ENCODE measurements around the gene ZBTB46. TPM values are rescaled to one million over a fixed set of nuclear protein-coding genes. Genes with fewer than 3 reads are reported as not detected.

ZBTB46 gene
- total RNA-seq, 4 donors from 2014 or later: 11.5 to 20.4 (median 12.6) TPM

GRCh38 chr20:63834491-63834880, 3.4 kb upstream of the ZBTB46 start:
- Histone ChIP-seq H3K9me3 (no peaks in the 10 kb centered on the region), H3K27me3 (no peaks in the 10 kb centered on the region), H3K4me1 (peaks cover 0 to 50% (median 24%) of the 10 kb centered on the region in 4 donors), H3K36me3 (no peaks in the 10 kb centered on the region), H3K27ac (peak overlapping the region; percentile 55 to 90 (median 71)), H3K4me3 (no peak overlapping the region)
- 84 to 89% methylated on average over 9 of the region's 9 CpGs for WGBS, 2 donors
- TF ChIP-seq EP300 (IDR thresholded peaks at IDR 0.05) (no peak), POLR2A (IDR thresholded peaks at IDR 0.05) (no peak), CTCF (IDR thresholded peaks at IDR 0.05) (no peak)
- DNase-seq (ENCODE audit: low spot score in 2 of 2): no peak

- H3K4me1 ChIP-seq: peaks cover 0 to 55% (median 27%) of the 10 kb centered on the region in 4 donors
- no peaks in the 10 kb centered on the region for H3K9me3 ChIP-seq
- no peak for DNase-seq (ENCODE audit: low spot score in 2 of 2)
- H3K36me3 ChIP-seq: no peaks in the 10 kb centered on the region
- TF ChIP-seq POLR2A (IDR thresholded peaks at IDR 0.05) (no peak), CTCF (IDR thresholded peaks at IDR 0.05) (no peak), EP300 (IDR thresholded peaks at IDR 0.05) (no peak)
- peak overlapping the region; percentile 55 to 90 (median 71) for H3K27ac ChIP-seq
- no peak overlapping the region for H3K4me3 ChIP-seq
- H3K27me3 ChIP-seq: no peaks in the 10 kb centered on the region
- WGBS, 2 donors: 73 to 78% methylated on average over 17 to 18 of the region's 20 CpGs
These were observed 2.9 kb upstream of the ZBTB46 start for GRCh38 chr20:63833776-63834490.

- Histone ChIP-seq H3K9me3 (no peaks in the 10 kb centered on the region), H3K36me3 (no peaks in the 10 kb centered on the region), H3K27me3 (no peaks in the 10 kb centered on the region), H3K4me1 (peaks cover 0 to 62% (median 33%) of the 10 kb centered on the region in 4 donors), H3K27ac (peak overlapping the region; percentile 72 to 86 (median 77)), H3K4me3 (peak overlapping the region; percentile 20 to 94 (median 54))
- WGBS, 2 donors: 13 to 41% methylated on average over 15 to 42 of the region's 76 CpGs
- TF ChIP-seq EP300 (IDR thresholded peaks at IDR 0.05) (peak in 1 of 2 donors; percentile 24), CTCF (IDR thresholded peaks at IDR 0.05) (no peak), POLR2A (IDR thresholded peaks at IDR 0.05) (peak in 1 of 2 donors; percentile 28)
- no peak for DNase-seq (ENCODE audit: low spot score in 2 of 2)
These were observed 1.1 kb upstream of the ZBTB46 start for GRCh38 chr20:63831993-63832686.

- no peak for DNase-seq (ENCODE audit: low spot score in 2 of 2)
- Histone ChIP-seq H3K4me1 (peaks cover 0 to 67% (median 33%) of the 10 kb centered on the region in 4 donors), H3K36me3 (no peaks in the 10 kb centered on the region), H3K9me3 (no peaks in the 10 kb centered on the region), H3K27me3 (peaks cover 0 to 4% of the 10 kb centered on the region in 2 donors), H3K27ac (peak overlapping the region; percentile 72 to 86 (median 77)), H3K4me3 (peak overlapping the region; percentile 20 to 94 (median 54))
- no peak for TF ChIP-seq EP300 (IDR thresholded peaks at IDR 0.05)
- TF ChIP-seq CTCF (IDR thresholded peaks at IDR 0.05): no peak
- TF ChIP-seq POLR2A (IDR thresholded peaks at IDR 0.05): no peak
- WGBS, 2 donors: 1 to 3% methylated on average over 14 to 19 of the region's 55 CpGs
These were observed 555 bp upstream of the ZBTB46 start for GRCh38 chr20:63831646-63831992.

All from tibial nerve (tissue), 4 donors.